Measurements from ENCODE around the gene LY6G5C.

DNA sequence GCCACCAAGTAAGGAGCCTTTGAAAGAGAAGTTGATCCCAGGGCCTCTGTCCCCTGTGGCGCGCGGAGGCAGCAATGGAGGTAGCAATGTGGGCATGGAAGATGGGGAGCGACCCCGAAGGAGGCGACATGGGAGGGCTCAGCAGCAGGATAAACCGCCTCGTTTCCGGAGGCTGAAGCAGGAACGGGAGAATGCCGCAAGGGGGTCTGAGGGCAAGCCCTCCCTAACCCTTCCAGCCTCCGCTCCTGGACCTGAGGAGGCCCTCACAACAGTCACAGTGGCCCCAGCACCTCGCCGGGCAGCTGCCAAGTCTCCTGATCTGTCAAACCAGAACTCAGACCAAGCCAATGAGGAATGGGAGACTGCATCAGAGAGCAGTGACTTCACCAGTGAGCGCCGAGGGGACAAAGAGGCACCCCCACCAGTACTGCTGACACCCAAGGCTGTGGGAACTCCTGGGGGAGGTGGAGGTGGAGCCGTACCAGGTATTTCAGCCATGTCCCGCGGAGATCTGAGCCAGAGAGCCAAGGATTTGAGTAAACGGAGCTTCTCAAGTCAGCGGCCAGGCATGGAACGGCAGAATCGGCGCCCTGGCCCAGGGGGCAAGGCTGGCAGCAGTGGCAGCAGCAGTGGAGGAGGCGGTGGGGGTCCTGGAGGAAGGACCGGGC lies 48.5 kb downstream of the LY6G5C start:
- TF ChIP-seq, protein P1, sequence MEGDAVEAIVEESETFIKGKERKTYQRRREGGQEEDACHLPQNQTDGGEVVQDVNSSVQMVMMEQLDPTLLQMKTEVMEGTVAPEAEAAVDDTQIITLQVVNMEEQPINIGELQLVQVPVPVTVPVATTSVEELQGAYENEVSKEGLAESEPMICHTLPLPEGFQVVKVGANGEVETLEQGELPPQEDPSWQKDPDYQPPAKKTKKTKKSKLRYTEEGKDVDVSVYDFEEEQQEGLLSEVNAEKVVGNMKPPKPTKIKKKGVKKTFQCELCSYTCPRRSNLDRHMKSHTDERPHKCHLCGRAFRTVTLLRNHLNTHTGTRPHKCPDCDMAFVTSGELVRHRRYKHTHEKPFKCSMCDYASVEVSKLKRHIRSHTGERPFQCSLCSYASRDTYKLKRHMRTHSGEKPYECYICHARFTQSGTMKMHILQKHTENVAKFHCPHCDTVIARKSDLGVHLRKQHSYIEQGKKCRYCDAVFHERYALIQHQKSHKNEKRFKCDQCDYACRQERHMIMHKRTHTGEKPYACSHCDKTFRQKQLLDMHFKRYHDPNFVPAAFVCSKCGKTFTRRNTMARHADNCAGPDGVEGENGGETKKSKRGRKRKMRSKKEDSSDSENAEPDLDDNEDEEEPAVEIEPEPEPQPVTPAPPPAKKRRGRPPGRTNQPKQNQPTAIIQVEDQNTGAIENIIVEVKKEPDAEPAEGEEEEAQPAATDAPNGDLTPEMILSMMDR (IDR thresholded peaks at IDR 0.05): no peak
- no peak for TF ChIP-seq POLR2A (IDR thresholded peaks at IDR 0.05)
